ENCODE measurements around the gene PLA2G2D. TPM values are rescaled to one million over a fixed set of nuclear protein-coding genes. Genes with fewer than 3 reads are reported as not detected.

Gene PLA2G2D
- total and polyA plus RNA-seq, 2 of the 8 experiments (the other 6 are each of a cell fraction or from before 2014, with no cell fraction given): not detected

- no peak for TF ChIP-seq SIRT6 (IDR thresholded peaks at IDR 0.05; ENCODE audit: low read length)
These were observed 10.8 kb downstream of the PLA2G2D start (continued) for GRCh38 chr1:20108366-20109123.
